Measurements from ENCODE around the gene KHDRBS1. TPM values are rescaled to one million over a fixed set of nuclear protein-coding genes. Genes with fewer than 3 reads are reported as not detected.

Gene KHDRBS1
- total RNA-seq = 10 to 100 TPM; 22.8 to 38.2 (median 34.0) TPM
- long read RNA-seq, partial matches to known transcripts = 1 of 2 reads
- long read RNA-seq, other reads (novel, unspliced or antisense) = 1 of 2 reads

DNA sequence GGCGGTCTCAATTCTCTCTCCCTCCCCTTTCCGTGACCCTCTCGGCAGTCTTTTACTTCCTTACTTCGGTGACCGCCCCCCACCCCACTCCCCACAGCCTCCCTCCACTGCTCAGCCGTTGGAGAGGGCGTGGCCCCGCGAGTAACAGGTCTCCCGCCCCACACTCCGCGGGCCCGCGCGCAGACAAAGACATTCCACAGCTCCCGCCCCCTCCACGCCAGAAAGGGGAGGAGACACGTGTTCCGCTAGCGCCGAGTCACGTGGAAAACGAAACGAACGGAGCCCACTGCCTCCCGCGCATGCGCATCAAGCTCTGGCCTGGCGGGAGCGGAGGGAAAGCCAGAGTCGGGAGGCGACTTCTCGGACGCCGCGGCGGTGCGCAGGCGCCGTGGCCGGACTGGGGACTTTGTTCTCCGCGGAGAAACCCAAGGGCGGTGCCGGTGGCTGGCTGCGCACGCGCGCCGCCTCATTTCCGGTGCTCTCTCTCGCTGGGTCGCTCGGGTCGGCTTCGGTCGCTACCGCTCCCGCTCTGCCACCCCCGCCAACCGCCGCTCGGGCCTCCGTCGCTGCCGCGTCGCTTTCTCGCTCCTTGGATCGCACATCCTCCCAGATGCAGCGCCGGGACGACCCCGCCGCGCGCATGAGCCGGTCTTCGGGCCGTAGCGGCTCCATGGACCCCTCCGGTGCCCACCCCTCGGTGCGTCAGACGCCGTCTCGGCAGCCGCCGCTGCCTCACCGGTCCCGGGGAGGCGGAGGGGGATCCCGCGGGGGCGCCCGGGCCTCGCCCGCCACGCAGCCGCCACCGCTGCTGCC is at the start of gene KHDRBS1:
Gene KHDRBS1, plus strand, starts transcription at position 483 of the 813 bp plus-strand sequence. Its CDS starts 128 bp downstream, at position 611.
- under 1% methylated on average over 42 of the region's 101 CpGs for WGBS (ENCODE audit: insufficient coverage, low coverage, low lambda C conversion rate, missing lambda C conversion rate)
- Histone ChIP-seq H3K27ac (peak within 1 kb of the TSS; percentile 86 to 97 (median 91)), H3K9me3 (no peaks in the 10 kb centered on the region), H3K4me1 (peaks cover 0 to 24% (median 9%) of the 10 kb centered on the region in 4 donors), H3K4me3 (peak within 1 kb of the TSS; percentile 86 to 98 (median 95)), H3K27me3 (no peaks in the 10 kb centered on the region), H3K36me3 (no peaks in the 10 kb centered on the region)
- intact Hi-C loops (cut with DNase I) = no loop called here
- TF ChIP-seq, protein P1, sequence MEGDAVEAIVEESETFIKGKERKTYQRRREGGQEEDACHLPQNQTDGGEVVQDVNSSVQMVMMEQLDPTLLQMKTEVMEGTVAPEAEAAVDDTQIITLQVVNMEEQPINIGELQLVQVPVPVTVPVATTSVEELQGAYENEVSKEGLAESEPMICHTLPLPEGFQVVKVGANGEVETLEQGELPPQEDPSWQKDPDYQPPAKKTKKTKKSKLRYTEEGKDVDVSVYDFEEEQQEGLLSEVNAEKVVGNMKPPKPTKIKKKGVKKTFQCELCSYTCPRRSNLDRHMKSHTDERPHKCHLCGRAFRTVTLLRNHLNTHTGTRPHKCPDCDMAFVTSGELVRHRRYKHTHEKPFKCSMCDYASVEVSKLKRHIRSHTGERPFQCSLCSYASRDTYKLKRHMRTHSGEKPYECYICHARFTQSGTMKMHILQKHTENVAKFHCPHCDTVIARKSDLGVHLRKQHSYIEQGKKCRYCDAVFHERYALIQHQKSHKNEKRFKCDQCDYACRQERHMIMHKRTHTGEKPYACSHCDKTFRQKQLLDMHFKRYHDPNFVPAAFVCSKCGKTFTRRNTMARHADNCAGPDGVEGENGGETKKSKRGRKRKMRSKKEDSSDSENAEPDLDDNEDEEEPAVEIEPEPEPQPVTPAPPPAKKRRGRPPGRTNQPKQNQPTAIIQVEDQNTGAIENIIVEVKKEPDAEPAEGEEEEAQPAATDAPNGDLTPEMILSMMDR (IDR thresholded peaks at IDR 0.05) = no peak
- peak; percentile 93 for TF ChIP-seq POLR2A (IDR thresholded peaks at IDR 0.05)
- DNase-seq = peak; percentile 98 to 99 (median 99)
- peak; percentile 89 to 94 (median 92) for ATAC-seq

DNA sequence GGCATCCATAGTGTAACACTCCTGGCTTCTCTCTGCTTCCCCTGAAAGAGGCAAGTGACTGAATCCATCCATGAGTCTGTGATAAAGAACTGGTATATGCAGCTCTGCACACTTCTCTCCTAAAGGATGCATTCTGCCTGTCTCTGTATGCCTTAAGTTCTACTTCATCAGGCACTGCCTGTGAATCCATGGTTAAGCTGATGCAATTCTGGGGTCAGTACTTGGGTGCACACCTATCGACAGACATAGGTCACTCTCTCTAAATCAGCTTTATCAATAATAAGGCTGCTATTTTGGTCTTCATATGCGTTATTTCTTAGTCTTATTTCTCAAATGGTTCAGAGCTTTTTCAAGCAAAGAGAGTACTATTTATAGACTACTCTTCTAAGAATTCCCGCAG is 42.8 kb upstream of the KHDRBS1 start:
- Histone ChIP-seq H3K36me3 (no peaks in the 10 kb centered on the region), H3K9me3 (no peaks in the 10 kb centered on the region), H3K4me1 (no peaks in the 10 kb centered on the region), H3K4me3 (no peak overlapping the region), H3K27me3 (no peaks in the 10 kb centered on the region), H3K27ac (no peak overlapping the region)
- no peak for ATAC-seq
- TF ChIP-seq POLR2A (IDR thresholded peaks at IDR 0.05) = no peak
- TF ChIP-seq, protein P1 (IDR thresholded peaks at IDR 0.05) = no peak
- intact Hi-C loops (cut with DNase I) = loop anchor here in 1 of 2 donors (10.0 kb wide), 1 partner anchor 146 kb away; no protein-coding TSS in a partner anchor
- DNase-seq = no peak
- WGBS (ENCODE audit: insufficient coverage, low coverage, low lambda C conversion rate, missing lambda C conversion rate) = 73% methylated on average over 3 of the region's 3 CpGs

DNA sequence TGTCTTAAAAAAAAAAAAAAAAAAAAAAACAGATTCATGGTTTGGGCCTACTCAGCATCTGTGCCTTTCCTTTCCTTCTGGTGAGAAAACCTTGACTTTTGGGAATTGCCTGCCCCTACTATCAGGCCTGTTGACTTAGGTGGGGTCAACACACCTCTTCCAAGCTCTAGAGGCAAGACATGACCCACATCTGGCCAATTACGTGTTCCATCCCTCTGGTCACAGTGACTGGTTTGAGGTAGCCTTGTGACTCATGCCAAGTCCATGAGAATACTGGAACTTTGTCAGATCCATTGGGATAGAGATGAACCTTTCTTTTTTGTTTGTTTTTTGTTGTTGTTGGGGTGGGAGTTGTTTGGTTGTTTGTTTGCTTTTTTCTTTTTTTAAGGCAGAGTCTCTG is 37.3 kb upstream of the KHDRBS1 start:
- Histone ChIP-seq H3K4me3 (no peak overlapping the region), H3K36me3 (no peaks in the 10 kb centered on the region), H3K27me3 (no peaks in the 10 kb centered on the region), H3K9me3 (no peaks in the 10 kb centered on the region), H3K4me1 (no peaks in the 10 kb centered on the region), H3K27ac (no peak overlapping the region)
- ATAC-seq (no peak), DNase-seq (no peak)
- TF ChIP-seq, protein P1 (IDR thresholded peaks at IDR 0.05) = no peak
- TF ChIP-seq POLR2A (IDR thresholded peaks at IDR 0.05) = no peak
- intact Hi-C loops (cut with DNase I) = loop anchor here in 1 of 2 donors (10.0 kb wide), 1 partner anchor 152 kb away; no protein-coding TSS in a partner anchor
- WGBS (ENCODE audit: insufficient coverage, low coverage, low lambda C conversion rate, missing lambda C conversion rate) = 100% methylated on average over 1 of the region's 1 CpG

DNA sequence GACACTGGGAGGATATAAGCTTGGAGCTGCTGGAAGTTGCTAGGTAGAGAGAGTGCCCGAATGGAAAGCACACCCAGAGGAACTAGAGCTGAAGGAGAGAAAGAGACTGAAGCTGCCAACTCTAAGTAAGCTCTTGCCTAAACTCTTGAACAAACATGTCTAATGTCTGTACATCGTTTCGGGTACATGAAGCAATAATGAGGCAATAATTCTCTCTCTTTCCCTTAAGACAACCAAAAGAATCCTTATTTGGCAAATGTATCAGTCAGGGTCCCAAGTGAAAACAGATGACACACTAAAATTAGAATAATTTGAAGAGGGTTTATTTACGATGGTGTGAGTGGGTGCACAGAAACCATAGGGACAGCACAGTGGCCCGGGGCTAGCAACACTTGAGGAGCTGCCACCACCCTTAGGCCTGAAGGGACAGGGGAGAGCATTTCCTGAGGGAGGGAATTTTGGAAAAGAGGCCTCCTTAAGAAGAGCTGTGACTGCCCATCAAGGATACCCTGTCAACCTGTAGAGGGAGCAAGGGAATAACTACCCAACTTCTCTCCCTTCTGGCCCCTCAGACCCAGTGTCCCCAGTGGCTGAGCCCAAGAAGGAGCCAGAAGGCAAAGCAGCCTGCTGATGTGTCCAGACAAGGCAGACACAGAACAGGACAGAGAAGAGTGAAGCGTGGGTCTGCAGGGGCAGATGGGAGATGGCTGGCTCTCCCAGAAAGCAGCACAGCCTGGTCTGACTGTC is 36.1 kb upstream of the KHDRBS1 start:
- no peak overlapping the region for H3K27ac ChIP-seq
- no peaks in the 10 kb centered on the region for H3K27me3 ChIP-seq
- intact Hi-C loops (cut with DNase I) = loop anchor here in 1 of 2 donors (10.0 kb wide), 1 partner anchor 153 kb away; no protein-coding TSS in a partner anchor
- ATAC-seq (peak; percentile 18 to 49 (median 38)), DNase-seq (no peak)
- no peaks in the 10 kb centered on the region for H3K4me1 ChIP-seq
- TF ChIP-seq POLR2A (IDR thresholded peaks at IDR 0.05) = no peak
- TF ChIP-seq, protein P1 (IDR thresholded peaks at IDR 0.05) = peak in 1 of 4 donors; percentile 11
- no peak overlapping the region for H3K4me3 ChIP-seq
- H3K36me3 ChIP-seq = no peaks in the 10 kb centered on the region
- no peaks in the 10 kb centered on the region for H3K9me3 ChIP-seq
- 32% methylated on average over 5 of the region's 6 CpGs for WGBS (ENCODE audit: insufficient coverage, low coverage, low lambda C conversion rate, missing lambda C conversion rate)

Data from right lobe of liver (tissue), 6 donors.